Activated T-cell treated with anti-CD3 and anti-CD28 coated beads, Interleukin-2, amount 50 U/mL, for 72 hours (primary cell): ENCODE data around the gene FAM168A. TPM values are rescaled to one million over a fixed set of nuclear protein-coding genes. Genes with fewer than 3 reads are reported as not detected.
"Not testable (repeated sequence)": the region's sequence is repeated elsewhere in the genome, so short reads cannot be mapped to it uniquely, and the experiment has no call there.

Experiments used
- ATAC-seq, 2 donors: fragments of 150-1000 bp; cut with Tn5 transposase; replicated peaks in 1 of 2; 2 replicates each; pipeline ENCODE4 v1.10.0; 2021; ENCODE audit warnings: moderate library complexity in 2 of 2, mild to moderate bottlenecking in 1 of 2
- DNase-seq, 2 donors: peaks; one replicate each; pipeline ENCODE4 v3.0.0; 2021 to 2022; ENCODE audit warnings: mixed read lengths in 1 of 2
- H3K27ac Mint-ChIP-seq: one replicate; pipeline ENCODE4 v1.8.0; 2022; ENCODE audit warnings: mild to moderate bottlenecking, moderate library complexity, mixed read lengths
- H3K27me3 Mint-ChIP-seq: one replicate; pipeline ENCODE4 v1.8.0; 2022; ENCODE audit warnings: low read depth, mixed read lengths
- H3K36me3 Mint-ChIP-seq, 2 donors: one replicate each; pipeline ENCODE4 v1.8.0; 2022; ENCODE audit warnings: mixed read lengths in 2 of 2, mild to moderate bottlenecking in 1 of 2; ENCODE audit not compliant: insufficient read depth in 2 of 2
- H3K4me1 Mint-ChIP-seq: one replicate; pipeline ENCODE4 v1.8.0; 2022; ENCODE audit warnings: low read depth, mixed read lengths
- H3K4me3 Mint-ChIP-seq, 2 donors: one replicate each; pipeline ENCODE4 v1.8.0; 2022; ENCODE audit warnings: mild to moderate bottlenecking in 2 of 2, mixed read lengths in 2 of 2, moderate library complexity in 2 of 2
- H3K9me3 Mint-ChIP-seq, 2 donors: one replicate each; pipeline ENCODE4 v1.8.0; 2022; ENCODE audit warnings: mixed read lengths in 2 of 2
- total RNA-seq, 2 donors: library from RNA; stranded (reverse); gene quantifications; one replicate each; pipeline ENCODE4 v1.2.3, GENCODE V29; 2022

Gene FAM168A
- total RNA-seq, 2 donors from 2014 or later = 21.5 to 23.5 TPM

DNA sequence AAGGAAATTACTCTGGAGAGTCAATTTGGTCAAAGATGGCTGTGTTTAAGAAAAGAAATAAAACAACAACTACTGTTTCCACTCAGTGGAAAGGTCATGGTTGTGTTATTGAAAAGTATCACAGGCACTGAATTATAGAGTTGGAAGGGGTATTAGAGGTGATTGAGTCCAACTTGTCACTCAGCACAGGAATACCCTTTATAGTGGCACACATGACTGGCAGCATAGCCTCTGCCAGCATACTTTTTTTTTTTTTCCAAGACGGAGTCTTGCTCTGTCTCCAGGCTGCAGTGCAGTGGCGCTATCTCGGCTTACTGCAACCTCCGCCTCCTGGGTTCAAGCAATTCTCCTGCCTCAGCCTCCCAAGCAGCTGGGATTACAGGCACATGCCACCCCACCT lies 161.1 kb downstream of the FAM168A start:
- not testable (repeated sequence) for DNase-seq, H3K36me3 Mint-ChIP-seq, H3K27me3 Mint-ChIP-seq, ATAC-seq, H3K4me1 Mint-ChIP-seq, H3K27ac Mint-ChIP-seq, H3K4me3 Mint-ChIP-seq, H3K9me3 Mint-ChIP-seq

DNA sequence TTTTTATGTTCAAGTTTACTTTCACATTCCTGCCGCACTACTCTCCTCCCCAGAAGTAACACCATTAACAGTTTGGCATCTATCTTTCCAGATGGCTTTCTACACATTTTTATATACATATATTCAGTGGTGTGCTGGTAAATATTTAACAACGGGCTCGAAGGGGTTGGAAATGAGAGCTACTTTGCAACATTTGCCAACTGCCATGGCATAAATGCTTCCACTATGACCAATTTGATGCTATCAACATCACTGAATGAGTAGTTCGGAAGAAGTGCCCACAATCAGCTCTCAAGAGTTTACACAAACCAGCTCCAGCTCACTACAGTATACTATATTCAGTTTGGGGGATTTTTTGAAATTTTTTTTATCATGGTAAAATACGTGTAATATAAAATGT lies 166.5 kb downstream of the FAM168A start:
- ATAC-seq = peak; percentile 26 to 58
- Mint-ChIP-seq H3K27ac (no peak overlapping the region), H3K4me3 (peak overlapping the region in 1 of 2 donors; percentile 15), H3K36me3 (no peaks in the 10 kb centered on the region), H3K27me3 (no peaks in the 10 kb centered on the region), H3K4me1 (peaks cover 19% of the 10 kb centered on the region), H3K9me3 (no peaks in the 10 kb centered on the region)
- peak in 1 of 2 donors; percentile 9 for DNase-seq

DNA sequence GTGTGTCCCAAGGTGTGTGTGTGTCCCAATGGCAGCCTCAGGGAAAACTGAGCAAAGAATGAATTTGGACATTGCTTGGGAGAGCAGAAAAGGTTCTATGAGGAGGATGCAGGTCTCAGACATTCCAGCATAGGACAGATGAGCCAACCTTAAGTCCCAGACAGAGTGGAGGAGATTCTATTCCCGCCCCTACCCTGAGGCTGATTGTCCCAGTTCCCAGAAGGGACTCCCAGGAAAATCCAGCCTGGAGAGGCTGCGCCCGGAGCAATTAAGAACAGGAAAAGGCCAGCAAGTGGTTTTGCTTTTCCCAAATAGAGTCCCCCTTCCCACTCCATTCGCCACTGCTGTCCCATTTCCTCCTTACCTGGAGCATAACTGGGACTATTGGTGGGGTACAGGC lies 167.6 kb downstream of the FAM168A start:
- Mint-ChIP-seq H3K36me3 (no peaks in the 10 kb centered on the region), H3K4me1 (peaks cover 19% of the 10 kb centered on the region), H3K9me3 (no peaks in the 10 kb centered on the region), H3K27me3 (no peaks in the 10 kb centered on the region), H3K4me3 (no peak overlapping the region), H3K27ac (no peak overlapping the region)
- ATAC-seq = no peak
- DNase-seq = no peak

DNA sequence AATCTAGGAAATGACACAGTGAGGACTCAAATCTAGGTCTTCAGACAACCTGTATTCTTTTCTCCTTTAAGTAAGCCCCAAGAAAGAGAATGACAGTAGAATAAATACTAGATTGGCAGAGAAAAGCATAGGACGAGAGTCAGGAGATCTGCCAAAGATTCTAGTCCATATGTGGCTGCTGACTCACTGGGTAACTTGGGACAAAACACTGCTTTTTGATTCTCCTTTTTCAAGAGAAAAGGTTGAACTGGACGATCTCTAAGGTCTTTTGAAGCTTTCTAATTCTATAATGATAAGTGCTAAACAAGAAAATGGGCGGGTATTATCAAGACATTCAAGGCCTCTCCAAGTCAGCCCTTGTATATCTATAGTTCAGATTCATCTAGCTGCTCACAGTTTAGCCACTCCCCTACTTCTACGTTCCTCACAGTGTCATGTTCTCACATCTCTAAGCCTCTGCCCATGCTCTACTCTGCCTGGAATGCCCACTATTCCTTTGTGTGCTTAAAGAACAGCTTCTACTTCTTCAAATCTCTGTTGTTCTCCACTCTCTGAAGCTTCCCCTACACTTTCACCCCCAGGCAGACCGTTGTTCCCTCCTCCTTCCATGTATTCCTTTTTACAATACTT lies 168.7 kb downstream of the FAM168A start:
- Mint-ChIP-seq H3K27ac (peak overlapping the region; percentile 3), H3K9me3 (no peaks in the 10 kb centered on the region), H3K36me3 (no peaks in the 10 kb centered on the region), H3K4me3 (peak overlapping the region in 1 of 2 donors; percentile 13), H3K4me1 (peaks cover 19% of the 10 kb centered on the region), H3K27me3 (no peaks in the 10 kb centered on the region)
- DNase-seq (no peak), ATAC-seq (no peak)

DNA sequence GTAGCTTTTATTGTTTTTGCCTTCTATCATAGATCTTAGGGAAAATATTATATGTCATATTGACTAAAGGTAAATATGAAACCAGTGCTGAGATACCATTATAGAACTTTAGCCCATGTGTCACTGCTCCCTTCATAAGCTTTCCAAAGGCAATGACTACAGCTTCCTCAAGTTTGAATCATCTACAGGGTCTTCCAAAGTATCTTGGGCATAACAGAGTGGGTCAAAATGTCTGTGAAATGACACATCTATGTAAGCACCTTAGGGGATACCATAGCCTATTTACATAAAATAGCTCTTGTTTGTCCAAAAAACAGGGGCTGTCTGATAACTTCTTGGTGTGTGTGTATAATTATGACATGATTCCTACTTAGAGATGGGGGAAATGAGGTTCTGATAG lies 169.2 kb downstream of the FAM168A start:
- H3K36me3 Mint-ChIP-seq = no peaks in the 10 kb centered on the region
- no peaks in the 10 kb centered on the region for H3K9me3 Mint-ChIP-seq
- ATAC-seq = peak; percentile 21 to 45
- no peaks in the 10 kb centered on the region for H3K27me3 Mint-ChIP-seq
- peak overlapping the region in 1 of 2 donors; percentile 13 for H3K4me3 Mint-ChIP-seq
- peak overlapping the region; percentile 3 for H3K27ac Mint-ChIP-seq
- DNase-seq = no peak
- H3K4me1 Mint-ChIP-seq = peaks cover 19% of the 10 kb centered on the region

DNA sequence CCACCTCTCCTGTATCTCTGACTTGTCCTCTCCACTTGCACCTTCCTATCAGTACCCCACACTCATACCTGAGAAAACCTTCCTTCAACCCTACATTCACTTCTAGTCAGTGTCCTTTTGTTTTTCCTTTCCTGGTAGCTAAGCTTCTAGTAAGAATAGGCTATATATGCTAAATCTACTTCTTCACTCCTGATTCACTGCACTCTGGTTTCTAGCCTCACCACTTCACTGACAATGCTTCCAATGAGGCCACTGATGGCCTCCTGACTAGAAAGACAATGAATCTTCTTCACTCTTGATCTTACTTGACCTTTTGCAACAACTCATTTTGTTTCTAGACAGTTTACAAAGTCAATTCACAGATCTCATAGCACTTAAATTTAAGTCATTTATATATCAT lies 169.7 kb downstream of the FAM168A start:
- no peaks in the 10 kb centered on the region for H3K36me3 Mint-ChIP-seq
- H3K27me3 Mint-ChIP-seq = no peaks in the 10 kb centered on the region
- peak overlapping the region; percentile 3 for H3K27ac Mint-ChIP-seq
- ATAC-seq (peak; percentile 82 to 84), DNase-seq (peak in 1 of 2 donors; percentile 10)
- H3K4me1 Mint-ChIP-seq = peaks cover 19% of the 10 kb centered on the region
- H3K4me3 Mint-ChIP-seq = peak overlapping the region in 1 of 2 donors; percentile 7
- no peaks in the 10 kb centered on the region for H3K9me3 Mint-ChIP-seq

DNA sequence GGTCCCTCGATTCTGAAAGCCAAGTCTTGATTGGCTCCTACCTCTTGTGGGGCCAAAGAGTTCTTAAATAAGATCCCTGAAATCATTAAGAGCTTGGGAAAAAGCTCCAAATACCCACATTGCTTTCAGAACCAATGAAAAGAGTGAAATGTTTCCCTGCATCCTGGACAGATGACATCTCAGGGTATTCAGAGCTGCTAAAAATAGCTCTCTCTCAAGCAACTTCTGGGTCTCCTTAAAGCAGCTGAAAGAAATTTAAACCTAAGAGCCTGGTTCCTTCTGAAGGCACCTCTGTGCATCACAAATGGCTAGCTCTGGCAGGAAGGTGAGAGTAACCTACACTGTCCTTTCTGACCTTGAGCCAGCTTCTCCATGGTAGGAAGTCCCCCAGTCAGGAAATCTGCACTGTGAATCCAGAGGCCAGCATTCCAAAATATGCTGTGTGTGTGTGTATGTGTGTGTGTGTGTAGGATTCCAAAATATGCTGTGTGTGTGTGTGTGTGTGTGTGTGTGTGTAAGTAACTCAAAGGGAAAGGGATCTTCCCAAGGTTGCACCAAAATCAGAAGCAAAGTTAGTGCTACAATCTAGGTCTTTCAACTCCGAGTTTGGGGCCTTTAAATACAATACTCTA lies 171.6 kb downstream of the FAM168A start:
- Mint-ChIP-seq H3K27me3 (no peaks in the 10 kb centered on the region), H3K36me3 (no peaks in the 10 kb centered on the region), H3K4me3 (no peak overlapping the region), H3K27ac (no peak overlapping the region), H3K4me1 (peaks cover 19% of the 10 kb centered on the region), H3K9me3 (no peaks in the 10 kb centered on the region)
- no peak for ATAC-seq
- DNase-seq = no peak

DNA sequence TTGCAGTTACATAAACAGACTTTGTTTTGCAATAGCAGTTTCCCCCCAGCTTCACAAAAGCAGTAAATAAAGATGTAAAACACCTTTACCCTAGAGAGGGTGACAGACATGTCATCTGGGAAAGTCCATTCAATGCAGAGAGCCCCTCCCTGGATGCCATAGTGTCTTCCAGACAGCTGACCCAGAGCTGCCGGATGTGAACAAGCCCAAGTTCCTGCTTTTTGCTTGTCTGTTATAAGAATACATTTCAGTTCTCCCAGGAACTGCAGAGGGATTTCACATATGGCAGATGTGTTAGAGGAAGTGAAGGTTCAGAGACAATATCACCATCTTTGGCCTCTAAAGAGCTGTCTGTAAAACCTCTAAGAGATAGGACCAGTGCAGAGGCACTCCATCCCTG lies 172.8 kb downstream of the FAM168A start:
- H3K9me3 Mint-ChIP-seq = no peaks in the 10 kb centered on the region
- H3K27me3 Mint-ChIP-seq = no peaks in the 10 kb centered on the region
- DNase-seq (no peak), ATAC-seq (no peak)
- H3K36me3 Mint-ChIP-seq = no peaks in the 10 kb centered on the region
- peaks cover 19% of the 10 kb centered on the region for H3K4me1 Mint-ChIP-seq
- H3K27ac Mint-ChIP-seq = no peak overlapping the region
- no peak overlapping the region for H3K4me3 Mint-ChIP-seq

DNA sequence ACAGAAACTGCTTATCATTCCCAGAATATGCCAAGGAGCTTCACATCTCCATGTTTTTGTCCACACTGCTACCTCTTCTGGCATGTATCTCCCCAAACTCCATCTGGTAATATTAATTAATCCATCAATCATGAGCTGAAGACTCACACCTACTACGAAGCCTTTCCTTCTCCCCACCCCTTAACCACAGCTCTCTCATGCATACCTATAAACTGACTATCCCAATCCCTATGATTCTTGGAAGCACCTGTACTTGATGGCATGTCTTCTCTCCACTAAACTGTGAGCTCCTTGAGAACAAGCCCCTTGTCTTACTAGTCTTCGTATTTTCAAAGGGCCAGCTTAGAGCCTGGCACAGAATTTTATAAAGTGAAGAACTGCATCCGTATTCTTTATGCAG lies 174.4 kb downstream of the FAM168A start:
- peaks cover 8% of the 10 kb centered on the region for H3K4me1 Mint-ChIP-seq
- ATAC-seq = no peak
- H3K36me3 Mint-ChIP-seq = no peaks in the 10 kb centered on the region
- H3K27ac Mint-ChIP-seq = no peak overlapping the region
- no peak for DNase-seq
- no peaks in the 10 kb centered on the region for H3K9me3 Mint-ChIP-seq
- no peak overlapping the region for H3K4me3 Mint-ChIP-seq
- no peaks in the 10 kb centered on the region for H3K27me3 Mint-ChIP-seq

DNA sequence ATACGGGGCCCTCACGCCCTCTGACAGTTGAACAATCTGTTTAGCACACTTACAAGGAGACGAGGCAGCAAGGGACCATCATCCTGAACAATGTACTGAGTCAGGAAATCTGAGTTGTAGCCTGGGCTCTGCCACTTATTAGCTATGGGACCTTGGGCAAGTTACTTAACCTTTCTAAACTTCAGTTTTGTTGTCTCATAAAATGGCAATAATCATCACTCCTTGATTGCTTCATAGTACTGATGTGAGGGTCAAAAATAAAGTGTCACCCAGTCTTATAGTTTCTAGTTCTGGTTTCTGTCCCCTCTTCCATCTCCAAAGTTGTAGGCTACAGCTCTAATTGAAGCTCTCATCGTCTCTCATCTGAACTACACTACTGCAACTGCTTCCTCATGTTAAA lies 175.0 kb downstream of the FAM168A start:
- DNase-seq (no peak), ATAC-seq (no peak)
- no peaks in the 10 kb centered on the region for H3K36me3 Mint-ChIP-seq
- no peak overlapping the region for H3K27ac Mint-ChIP-seq
- H3K9me3 Mint-ChIP-seq = no peaks in the 10 kb centered on the region
- H3K27me3 Mint-ChIP-seq = no peaks in the 10 kb centered on the region
- H3K4me3 Mint-ChIP-seq = no peak overlapping the region
- H3K4me1 Mint-ChIP-seq = peaks cover 2% of the 10 kb centered on the region

DNA sequence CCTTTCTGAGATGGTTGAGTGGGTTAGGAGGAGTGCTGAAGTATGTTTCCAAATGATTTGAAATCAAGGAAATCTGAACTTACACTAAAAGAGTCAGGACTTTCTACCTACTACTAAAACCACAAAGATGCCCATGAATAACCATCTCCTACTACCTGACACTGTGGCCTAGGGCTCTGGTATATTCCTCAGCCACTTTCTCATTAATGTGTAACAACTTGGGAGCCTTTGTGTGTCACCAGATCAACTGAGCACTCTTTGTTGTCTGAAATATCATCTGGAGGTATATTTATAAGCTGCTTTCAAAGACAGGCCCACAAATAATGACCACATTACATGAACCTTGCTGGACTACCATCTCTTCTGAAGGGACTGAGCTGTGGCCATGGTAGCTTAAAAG lies 177.8 kb downstream of the FAM168A start:
- Mint-ChIP-seq H3K27ac (no peak overlapping the region), H3K27me3 (no peaks in the 10 kb centered on the region), H3K4me3 (no peak overlapping the region), H3K36me3 (no peaks in the 10 kb centered on the region), H3K9me3 (no peaks in the 10 kb centered on the region), H3K4me1 (peaks cover 9% of the 10 kb centered on the region)
- ATAC-seq (no peak), DNase-seq (no peak)

DNA sequence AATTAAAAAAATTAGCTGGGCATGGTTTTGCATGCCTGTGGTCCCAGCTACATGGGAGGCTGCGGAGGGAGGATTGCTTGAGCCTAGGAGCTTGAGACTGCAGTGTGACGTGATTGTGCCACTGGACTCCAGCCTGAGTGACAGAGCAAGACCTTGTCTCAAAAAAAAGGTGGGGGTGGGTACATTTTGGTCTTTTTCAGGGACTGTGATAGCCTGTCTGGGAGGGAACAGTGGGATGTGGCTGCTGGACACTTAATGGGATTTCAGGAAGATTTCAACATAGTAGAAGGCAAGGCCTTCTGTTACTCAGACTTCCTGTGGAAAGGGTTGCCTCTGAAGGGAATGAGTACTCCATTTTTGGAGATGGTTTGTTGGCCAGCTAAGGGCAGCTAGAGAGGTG lies 181.1 kb downstream of the FAM168A start:
- H3K36me3 Mint-ChIP-seq = no peaks in the 10 kb centered on the region
- no peak overlapping the region for H3K27ac Mint-ChIP-seq
- H3K4me1 Mint-ChIP-seq = peaks cover 9% of the 10 kb centered on the region
- no peaks in the 10 kb centered on the region for H3K9me3 Mint-ChIP-seq
- ATAC-seq = no peak
- no peak for DNase-seq
- no peak overlapping the region for H3K4me3 Mint-ChIP-seq
- no peaks in the 10 kb centered on the region for H3K27me3 Mint-ChIP-seq

DNA sequence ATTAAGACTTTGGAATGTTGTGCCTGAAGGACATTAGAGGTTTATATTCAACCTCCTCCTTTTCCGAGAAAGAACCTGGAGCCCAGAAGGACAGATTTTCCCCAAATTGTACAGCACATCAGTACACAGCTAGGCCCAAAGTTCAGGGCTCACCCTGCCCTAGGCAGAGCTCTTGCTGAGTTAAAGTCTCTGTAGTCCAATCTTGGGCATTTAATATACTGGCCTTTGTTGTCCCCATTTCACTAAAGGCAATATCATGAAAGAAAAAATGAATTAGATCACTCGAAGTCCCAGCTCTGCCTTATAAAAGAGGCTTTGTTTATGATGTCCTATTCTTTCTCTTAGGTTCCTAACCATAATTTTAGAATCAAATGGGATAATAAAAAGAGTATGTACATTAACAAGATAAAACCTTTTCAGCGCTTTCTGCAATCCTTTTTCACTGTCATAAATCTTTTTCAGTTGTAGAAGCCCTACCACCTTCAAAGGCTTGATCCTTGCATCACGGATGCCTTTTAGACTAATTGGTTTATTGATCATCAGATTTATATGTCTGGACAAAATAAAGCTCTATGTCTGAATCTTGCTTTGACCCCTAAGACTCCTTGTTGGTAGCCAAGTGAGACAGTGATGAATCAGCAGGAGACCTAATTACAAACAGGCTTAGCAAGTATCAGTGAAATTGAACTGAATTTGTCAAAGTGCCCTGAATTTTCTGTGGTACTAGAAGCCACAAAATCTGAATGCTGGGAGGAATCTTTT lies 181.9 kb downstream of the FAM168A start:
- ATAC-seq (no peak), DNase-seq (no peak)
- H3K4me3 Mint-ChIP-seq = no peak overlapping the region
- H3K36me3 Mint-ChIP-seq = no peaks in the 10 kb centered on the region
- no peaks in the 10 kb centered on the region for H3K27me3 Mint-ChIP-seq
- no peak overlapping the region for H3K27ac Mint-ChIP-seq
- H3K4me1 Mint-ChIP-seq = peaks cover 9% of the 10 kb centered on the region
- no peaks in the 10 kb centered on the region for H3K9me3 Mint-ChIP-seq
